Colonic mucosa (tissue), 4 donors: Measurements from ENCODE around the gene C4A. TPM values are rescaled to one million over a fixed set of nuclear protein-coding genes. Genes with fewer than 3 reads are reported as not detected.
"Not testable (repeated sequence)": the region's sequence is repeated elsewhere in the genome, so short reads cannot be mapped to it uniquely, and the experiment has no call there.

Experiments
- DNase-seq: peaks from one replicate; pipeline ENCODE4 v3.0.0-alpha.2; 2020
- H3K27ac ChIP-seq: fragments of 200-600 bp; one replicate; pipeline ENCODE4 v1.8.0; 2021
- H3K27me3 ChIP-seq: fragments of 200-600 bp; one replicate; pipeline ENCODE4 v1.8.0; 2021
- H3K36me3 ChIP-seq: fragments of 200-600 bp; one replicate; pipeline ENCODE4 v1.8.0; 2021
- H3K4me1 ChIP-seq: fragments of 200-600 bp; one replicate; pipeline ENCODE4 v1.8.0; 2021; ENCODE audit warnings: mild to moderate bottlenecking
- H3K4me3 ChIP-seq: fragments of 200-600 bp; one replicate; pipeline ENCODE4 v1.8.0; 2021
- H3K9ac ChIP-seq, 2 donors: one replicate each; pipeline ENCODE4 v1.7.0; 2013; ENCODE audit warnings: control low read depth in 2 of 2, low read depth in 2 of 2, low read length in 2 of 2
- H3K9me3 ChIP-seq: fragments of 200-600 bp; one replicate; pipeline ENCODE4 v1.8.0; 2021
- intact Hi-C: fragments of 100-400 bp; cut with DNase I; formaldehyde crosslinking; loops from one replicate; pipeline ENCODE4 v1.14.1; 2022
- total RNA-seq, 2 donors: library from RNA; stranded (reverse); fragmentation: NEBNext Ultra II Directional in 1 of 2; extraction: Animal tissue kit (Norgen Biotek cat#: 25700) in 1 of 2; gene quantifications; one replicate each; pipeline ENCODE4 v1.2.1, GENCODE V29; 2021
- donor health status: healthy.
- donor health status: DM: no; HTN: no; CAD: no.
- donor health status: DM: no; HTN: no; CAD: no.

Gene C4A
- total RNA-seq, 2 donors from 2014 or later: 15.9 to 23.4 TPM

GRCh38 chr6:32035283-32036013 is 53.6 kb downstream of the C4A start:
- H3K27me3 ChIP-seq, H3K27ac ChIP-seq, DNase-seq, H3K4me1 ChIP-seq, intact Hi-C loops, H3K36me3 ChIP-seq, H3K4me3 ChIP-seq, H3K9me3 ChIP-seq, H3K9ac ChIP-seq: not testable (repeated sequence)

GRCh38 chr6:32037136-32037535 is 55.3 kb downstream of the C4A start:
- H3K9me3 ChIP-seq, H3K36me3 ChIP-seq, DNase-seq, H3K9ac ChIP-seq, H3K4me1 ChIP-seq, H3K27me3 ChIP-seq, H3K4me3 ChIP-seq, H3K27ac ChIP-seq, intact Hi-C loops: not testable (repeated sequence)

- H3K36me3 ChIP-seq, H3K27ac ChIP-seq, H3K9me3 ChIP-seq, H3K9ac ChIP-seq, H3K4me3 ChIP-seq, DNase-seq, H3K4me1 ChIP-seq, H3K27me3 ChIP-seq, intact Hi-C loops: not testable (repeated sequence)
Observed at GRCh38 chr6:32037598-32038524, 56.0 kb downstream of the C4A start, which contains the start of gene CYP21A2. TSS of gene CYP21A2 (plus strand) at chr6:32038415. CDS start at chr6:32038423, 8 bp downstream.

GRCh38 chr6:32038878-32039277 is 57.0 kb downstream of the C4A start:
- H3K36me3 ChIP-seq, intact Hi-C loops, DNase-seq, H3K4me3 ChIP-seq, H3K27ac ChIP-seq, H3K9ac ChIP-seq, H3K27me3 ChIP-seq, H3K9me3 ChIP-seq, H3K4me1 ChIP-seq: not testable (repeated sequence)

- H3K9ac ChIP-seq, H3K4me3 ChIP-seq, intact Hi-C loops, H3K27me3 ChIP-seq, H3K36me3 ChIP-seq, H3K27ac ChIP-seq, H3K9me3 ChIP-seq, H3K4me1 ChIP-seq, DNase-seq: not testable (repeated sequence)
Observed at GRCh38 chr6:32039321-32040274, 57.7 kb downstream of the C4A start.

GRCh38 chr6:32040299-32041049 is 58.6 kb downstream of the C4A start:
- H3K9me3 ChIP-seq, DNase-seq, intact Hi-C loops, H3K9ac ChIP-seq, H3K27me3 ChIP-seq, H3K4me1 ChIP-seq, H3K27ac ChIP-seq, H3K4me3 ChIP-seq, H3K36me3 ChIP-seq: not testable (repeated sequence)

- H3K4me1 ChIP-seq, H3K27me3 ChIP-seq, H3K4me3 ChIP-seq, intact Hi-C loops, DNase-seq, H3K9me3 ChIP-seq, H3K9ac ChIP-seq, H3K27ac ChIP-seq, H3K36me3 ChIP-seq: not testable (repeated sequence)
Observed at GRCh38 chr6:32041050-32041321, 59.1 kb downstream of the C4A start.

GRCh38 chr6:32041385-32041784 is 59.5 kb downstream of the C4A start:
- intact Hi-C loops, H3K27ac ChIP-seq, DNase-seq, H3K36me3 ChIP-seq, H3K9me3 ChIP-seq, H3K4me1 ChIP-seq, H3K27me3 ChIP-seq, H3K4me3 ChIP-seq, H3K9ac ChIP-seq: not testable (repeated sequence)

GRCh38 chr6:32042276-32042675 is 60.4 kb downstream of the C4A start:
- H3K9ac ChIP-seq, H3K4me3 ChIP-seq, DNase-seq, H3K36me3 ChIP-seq, H3K9me3 ChIP-seq, H3K27ac ChIP-seq, H3K4me1 ChIP-seq, intact Hi-C loops, H3K27me3 ChIP-seq: not testable (repeated sequence)

GRCh38 chr6:32043589-32044380 is 61.9 kb downstream of the C4A start:
- H3K9me3 ChIP-seq, H3K4me1 ChIP-seq, DNase-seq, intact Hi-C loops, H3K27ac ChIP-seq, H3K4me3 ChIP-seq, H3K9ac ChIP-seq, H3K27me3 ChIP-seq, H3K36me3 ChIP-seq: not testable (repeated sequence)

GRCh38 chr6:32044916-32045315 is 63.1 kb downstream of the C4A start:
- H3K9ac ChIP-seq, intact Hi-C loops, H3K27ac ChIP-seq, H3K4me3 ChIP-seq, H3K4me1 ChIP-seq, H3K27me3 ChIP-seq, H3K9me3 ChIP-seq, DNase-seq, H3K36me3 ChIP-seq: not testable (repeated sequence)
